ENCODE results near the gene TMEM86B.

TMEM86B gene

DNA sequence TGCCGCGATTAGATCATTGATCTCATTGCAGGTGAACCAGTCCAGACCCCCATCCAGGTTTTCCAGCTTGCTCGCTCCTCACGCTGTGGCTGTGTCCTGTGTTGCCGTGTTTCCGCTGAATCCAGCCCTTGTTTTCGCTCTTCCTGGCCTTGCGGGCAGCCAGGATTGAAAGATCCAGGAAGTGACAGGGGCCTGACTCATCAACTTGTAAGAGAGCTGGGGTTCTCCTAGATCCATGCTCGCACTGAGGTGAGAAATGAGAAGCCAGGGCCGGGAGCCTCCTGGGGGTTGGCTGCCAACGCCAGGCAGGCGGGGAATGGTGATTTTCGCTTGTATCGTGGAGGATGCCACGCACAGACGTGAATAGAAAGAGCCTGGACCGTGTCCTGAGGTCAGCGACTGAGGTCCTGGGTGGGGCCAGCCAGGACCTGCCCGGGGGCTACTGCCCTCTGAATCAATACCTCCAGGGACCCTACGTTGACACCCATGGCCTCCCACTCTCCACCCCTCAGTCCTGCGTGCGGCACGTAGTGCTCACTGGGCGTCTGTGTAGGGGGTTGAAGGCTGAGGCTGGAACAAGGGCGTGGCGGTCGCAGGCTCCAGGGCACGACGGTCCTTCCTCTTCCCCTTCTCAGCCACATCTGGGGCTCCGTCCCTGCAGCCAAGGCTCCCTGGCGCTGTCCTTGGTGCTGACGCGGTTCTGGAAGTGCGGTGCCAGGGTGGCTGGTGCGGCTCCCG lies 11.9 kb downstream of the TMEM86B start (continued):
- TF ChIP-seq, protein P1, sequence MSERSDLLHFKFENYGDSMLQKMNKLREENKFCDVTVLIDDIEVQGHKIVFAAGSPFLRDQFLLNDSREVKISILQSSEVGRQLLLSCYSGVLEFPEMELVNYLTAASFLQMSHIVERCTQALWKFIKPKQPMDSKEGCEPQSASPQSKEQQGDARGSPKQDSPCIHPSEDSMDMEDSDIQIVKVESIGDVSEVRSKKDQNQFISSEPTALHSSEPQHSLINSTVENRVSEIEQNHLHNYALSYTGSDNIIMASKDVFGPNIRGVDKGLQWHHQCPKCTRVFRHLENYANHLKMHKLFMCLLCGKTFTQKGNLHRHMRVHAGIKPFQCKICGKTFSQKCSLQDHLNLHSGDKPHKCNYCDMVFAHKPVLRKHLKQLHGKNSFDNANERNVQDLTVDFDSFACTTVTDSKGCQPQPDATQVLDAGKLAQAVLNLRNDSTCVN (tag by site-specific recombination; optimal IDR thresholded peaks at IDR 0.05) = peak; percentile 29
- TF ChIP-seq BCL11B (tag by site-specific recombination; IDR thresholded peaks at IDR 0.05; ENCODE audit: low read depth) = 0 out of 2 replicates have a peak, but pooled peaks have one; percentile 8
- no peak for TF ChIP-seq ZBTB1 (tag by site-specific recombination; IDR thresholded peaks at IDR 0.05)
- peak; percentile 66 for TF ChIP-seq KLF10 (tag by site-specific recombination; IDR thresholded peaks at IDR 0.05)
- TF ChIP-seq ZNF37A (tag by site-specific recombination; IDR thresholded peaks at IDR 0.05) = no peak
- TF ChIP-seq ZNF140 (tag by site-specific recombination; IDR thresholded peaks at IDR 0.05) = no peak
- TF ChIP-seq ZNF658 (tag by site-specific recombination; IDR thresholded peaks at IDR 0.05) = no peak
- TF ChIP-seq ZBTB21 (tag by site-specific recombination; IDR thresholded peaks at IDR 0.05) = peak; percentile 75
- no peak for TF ChIP-seq ZNF416 (tag by site-specific recombination; IDR thresholded peaks at IDR 0.05)
- no peak for TF ChIP-seq ZSCAN16 (tag by site-specific recombination; IDR thresholded peaks at IDR 0.05)
- no peak for TF ChIP-seq ZNF404 (tag by site-specific recombination; IDR thresholded peaks at IDR 0.05)
- TF ChIP-seq SCRT1 (tag by site-specific recombination; IDR thresholded peaks at IDR 0.05; ENCODE audit: borderline replicate concordance) = no peak
- no peak for TF ChIP-seq ZFP3 (tag by site-specific recombination; IDR thresholded peaks at IDR 0.05; ENCODE audit: low read depth)
- TF ChIP-seq, protein P2, sequence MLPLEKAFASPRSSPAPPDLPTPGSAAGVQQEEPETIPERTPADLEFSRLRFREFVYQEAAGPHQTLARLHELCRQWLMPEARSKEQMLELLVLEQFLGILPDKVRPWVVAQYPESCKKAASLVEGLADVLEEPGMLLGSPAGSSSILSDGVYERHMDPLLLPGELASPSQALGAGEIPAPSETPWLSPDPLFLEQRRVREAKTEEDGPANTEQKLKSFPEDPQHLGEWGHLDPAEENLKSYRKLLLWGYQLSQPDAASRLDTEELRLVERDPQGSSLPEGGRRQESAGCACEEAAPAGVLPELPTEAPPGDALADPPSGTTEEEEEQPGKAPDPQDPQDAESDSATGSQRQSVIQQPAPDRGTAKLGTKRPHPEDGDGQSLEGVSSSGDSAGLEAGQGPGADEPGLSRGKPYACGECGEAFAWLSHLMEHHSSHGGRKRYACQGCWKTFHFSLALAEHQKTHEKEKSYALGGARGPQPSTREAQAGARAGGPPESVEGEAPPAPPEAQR (tag by site-specific recombination; IDR thresholded peaks at IDR 0.05) = peak; percentile 98
- TF ChIP-seq ZNF133 (tag by site-specific recombination; IDR thresholded peaks at IDR 0.05) = no peak; the same call in 1 of the 2 replicates
- no peak for TF ChIP-seq ZNF792 (tag by site-specific recombination; IDR thresholded peaks at IDR 0.05)
- TF ChIP-seq, protein P3, sequence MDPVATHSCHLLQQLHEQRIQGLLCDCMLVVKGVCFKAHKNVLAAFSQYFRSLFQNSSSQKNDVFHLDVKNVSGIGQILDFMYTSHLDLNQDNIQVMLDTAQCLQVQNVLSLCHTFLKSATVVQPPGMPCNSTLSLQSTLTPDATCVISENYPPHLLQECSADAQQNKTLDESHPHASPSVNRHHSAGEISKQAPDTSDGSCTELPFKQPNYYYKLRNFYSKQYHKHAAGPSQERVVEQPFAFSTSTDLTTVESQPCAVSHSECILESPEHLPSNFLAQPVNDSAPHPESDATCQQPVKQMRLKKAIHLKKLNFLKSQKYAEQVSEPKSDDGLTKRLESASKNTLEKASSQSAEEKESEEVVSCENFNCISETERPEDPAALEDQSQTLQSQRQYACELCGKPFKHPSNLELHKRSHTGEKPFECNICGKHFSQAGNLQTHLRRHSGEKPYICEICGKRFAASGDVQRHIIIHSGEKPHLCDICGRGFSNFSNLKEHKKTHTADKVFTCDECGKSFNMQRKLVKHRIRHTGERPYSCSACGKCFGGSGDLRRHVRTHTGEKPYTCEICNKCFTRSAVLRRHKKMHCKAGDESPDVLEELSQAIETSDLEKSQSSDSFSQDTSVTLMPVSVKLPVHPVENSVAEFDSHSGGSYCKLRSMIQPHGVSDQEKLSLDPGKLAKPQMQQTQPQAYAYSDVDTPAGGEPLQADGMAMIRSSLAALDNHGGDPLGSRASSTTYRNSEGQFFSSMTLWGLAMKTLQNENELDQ (tag by site-specific recombination; IDR thresholded peaks at IDR 0.05; ENCODE audit: low read depth) = no peak
- no peak for TF ChIP-seq ZNF221 (tag by site-specific recombination; IDR thresholded peaks at IDR 0.05; ENCODE audit: borderline replicate concordance)
- TF ChIP-seq, protein P4, sequence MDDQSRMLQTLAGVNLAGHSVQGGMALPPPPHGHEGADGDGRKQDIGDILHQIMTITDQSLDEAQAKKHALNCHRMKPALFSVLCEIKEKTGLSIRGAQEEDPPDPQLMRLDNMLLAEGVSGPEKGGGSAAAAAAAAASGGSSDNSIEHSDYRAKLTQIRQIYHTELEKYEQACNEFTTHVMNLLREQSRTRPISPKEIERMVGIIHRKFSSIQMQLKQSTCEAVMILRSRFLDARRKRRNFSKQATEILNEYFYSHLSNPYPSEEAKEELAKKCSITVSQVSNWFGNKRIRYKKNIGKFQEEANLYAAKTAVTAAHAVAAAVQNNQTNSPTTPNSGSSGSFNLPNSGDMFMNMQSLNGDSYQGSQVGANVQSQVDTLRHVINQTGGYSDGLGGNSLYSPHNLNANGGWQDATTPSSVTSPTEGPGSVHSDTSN (CRISPR knock-in tag; IDR thresholded peaks at IDR 0.05) = peak; percentile 92
- peak; percentile 87 for TF ChIP-seq ZSCAN30 (tag by site-specific recombination; IDR thresholded peaks at IDR 0.05)
- TF ChIP-seq ZBTB8A (tag by site-specific recombination; IDR thresholded peaks at IDR 0.05) = peak; percentile 82
- TF ChIP-seq, protein P5, sequence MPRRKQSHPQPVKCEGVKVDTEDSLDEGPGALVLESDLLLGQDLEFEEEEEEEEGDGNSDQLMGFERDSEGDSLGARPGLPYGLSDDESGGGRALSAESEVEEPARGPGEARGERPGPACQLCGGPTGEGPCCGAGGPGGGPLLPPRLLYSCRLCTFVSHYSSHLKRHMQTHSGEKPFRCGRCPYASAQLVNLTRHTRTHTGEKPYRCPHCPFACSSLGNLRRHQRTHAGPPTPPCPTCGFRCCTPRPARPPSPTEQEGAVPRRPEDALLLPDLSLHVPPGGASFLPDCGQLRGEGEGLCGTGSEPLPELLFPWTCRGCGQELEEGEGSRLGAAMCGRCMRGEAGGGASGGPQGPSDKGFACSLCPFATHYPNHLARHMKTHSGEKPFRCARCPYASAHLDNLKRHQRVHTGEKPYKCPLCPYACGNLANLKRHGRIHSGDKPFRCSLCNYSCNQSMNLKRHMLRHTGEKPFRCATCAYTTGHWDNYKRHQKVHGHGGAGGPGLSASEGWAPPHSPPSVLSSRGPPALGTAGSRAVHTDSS (tag by site-specific recombination; IDR thresholded peaks at IDR 0.05) = peak; percentile 57
- TF ChIP-seq ZNF24 (tag by site-specific recombination; IDR thresholded peaks at IDR 0.05) = peak; percentile 96
- TF ChIP-seq GLIS1 (tag by site-specific recombination; IDR thresholded peaks at IDR 0.05) = peak; percentile 70
- TF ChIP-seq ZNF391 (tag by site-specific recombination; IDR thresholded peaks at IDR 0.05; ENCODE audit: borderline replicate concordance, low read depth) = peak; percentile 92; the same call in 1 of the 2 replicates
- TF ChIP-seq KLF8 (tag by site-specific recombination; IDR thresholded peaks at IDR 0.05) = peak; percentile 89
- no peak for TF ChIP-seq ZNF777 (tag by site-specific recombination; IDR thresholded peaks at IDR 0.05; ENCODE audit: borderline replicate concordance)
- no peak for TF ChIP-seq ZNF48 (tag by site-specific recombination; IDR thresholded peaks at IDR 0.05)
- no peak for TF ChIP-seq ZNF214 (tag by site-specific recombination; IDR thresholded peaks at IDR 0.05; ENCODE audit: borderline replicate concordance)
- 0 out of 2 replicates have a peak, but pooled peaks have one; percentile 49 for TF ChIP-seq ZNF501 (tag by site-specific recombination; IDR thresholded peaks at IDR 0.05)
- no peak for TF ChIP-seq ZNF510 (tag by site-specific recombination; IDR thresholded peaks at IDR 0.05; ENCODE audit: insufficient replicate concordance)
